ENCODE measurements around the gene C1D.

DNA sequence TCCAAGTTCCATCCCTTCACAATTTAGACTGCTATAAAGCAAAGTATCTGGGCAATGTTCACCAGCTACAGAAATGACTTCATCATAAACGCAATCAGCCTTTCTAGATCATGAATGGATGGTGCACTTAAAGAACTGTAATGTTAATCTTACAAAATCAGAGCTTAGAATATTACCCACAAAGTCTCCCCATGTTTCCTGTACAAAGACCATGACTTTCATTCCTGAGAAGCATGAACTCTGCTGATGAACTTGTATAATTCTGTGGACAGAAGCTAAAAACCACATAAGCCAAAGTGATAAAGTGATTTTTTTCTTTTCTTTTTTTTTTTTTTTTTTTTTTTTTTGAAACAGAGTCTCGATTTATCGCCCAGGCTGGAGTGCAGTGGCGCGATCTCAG, 53.3 kb downstream of the C1D start:
- TF ChIP-seq, protein P1, sequence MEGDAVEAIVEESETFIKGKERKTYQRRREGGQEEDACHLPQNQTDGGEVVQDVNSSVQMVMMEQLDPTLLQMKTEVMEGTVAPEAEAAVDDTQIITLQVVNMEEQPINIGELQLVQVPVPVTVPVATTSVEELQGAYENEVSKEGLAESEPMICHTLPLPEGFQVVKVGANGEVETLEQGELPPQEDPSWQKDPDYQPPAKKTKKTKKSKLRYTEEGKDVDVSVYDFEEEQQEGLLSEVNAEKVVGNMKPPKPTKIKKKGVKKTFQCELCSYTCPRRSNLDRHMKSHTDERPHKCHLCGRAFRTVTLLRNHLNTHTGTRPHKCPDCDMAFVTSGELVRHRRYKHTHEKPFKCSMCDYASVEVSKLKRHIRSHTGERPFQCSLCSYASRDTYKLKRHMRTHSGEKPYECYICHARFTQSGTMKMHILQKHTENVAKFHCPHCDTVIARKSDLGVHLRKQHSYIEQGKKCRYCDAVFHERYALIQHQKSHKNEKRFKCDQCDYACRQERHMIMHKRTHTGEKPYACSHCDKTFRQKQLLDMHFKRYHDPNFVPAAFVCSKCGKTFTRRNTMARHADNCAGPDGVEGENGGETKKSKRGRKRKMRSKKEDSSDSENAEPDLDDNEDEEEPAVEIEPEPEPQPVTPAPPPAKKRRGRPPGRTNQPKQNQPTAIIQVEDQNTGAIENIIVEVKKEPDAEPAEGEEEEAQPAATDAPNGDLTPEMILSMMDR (IDR thresholded peaks at IDR 0.05): no peak
- TF ChIP-seq POLR2A (IDR thresholded peaks at IDR 0.05): no peak
